Suppressor macrophage treated with lipopolysaccharide for 1 hour (primary cell): ENCODE results near the gene DDX50.
"Not testable (repeated sequence)": the region's sequence is repeated elsewhere in the genome, so short reads cannot be mapped to it uniquely, and the experiment has no call there.

Experiments
- DNase-seq, 3 donors: peaks; one replicate each; pipeline ENCODE4 v3.0.0-alpha.2; 2020 to 2022

Gene DDX50

GRCh38 chr10:68901105-68901927 lies at the start of gene DDX50:
TSS of gene DDX50 (plus strand) at chr10:68901315. CDS start at chr10:68901385, 70 bp downstream.
- peak; percentile 98 to 100 (median 99) for DNase-seq

GRCh38 chr10:68856352-68856751 lies 44.8 kb upstream of the DDX50 start:
- DNase-seq, result no peak

- no peak for DNase-seq
Measured at GRCh38 chr10:68857005-68857404, 44.1 kb upstream of the DDX50 start.

- DNase-seq, result no peak
Measured at GRCh38 chr10:68861253-68861652, 39.9 kb upstream of the DDX50 start.

- no peak for DNase-seq
Measured at GRCh38 chr10:68864611-68865010, 36.5 kb upstream of the DDX50 start.

GRCh38 chr10:68868173-68868572 lies 32.9 kb upstream of the DDX50 start:
- DNase-seq, result not testable (repeated sequence)

GRCh38 chr10:68869623-68870022 lies 31.5 kb upstream of the DDX50 start:
- no peak for DNase-seq

GRCh38 chr10:68870061-68870460 lies 31.1 kb upstream of the DDX50 start:
- DNase-seq, result no peak

- DNase-seq, result no peak
Measured at GRCh38 chr10:68870545-68871104, 30.5 kb upstream of the DDX50 start.

- no peak for DNase-seq
Measured at GRCh38 chr10:68871105-68871711, 29.9 kb upstream of the DDX50 start.

- DNase-seq, result no peak
Measured at GRCh38 chr10:68871731-68872342, 29.3 kb upstream of the DDX50 start.

- no peak for DNase-seq
Measured at GRCh38 chr10:68876246-68877138, 24.6 kb upstream of the DDX50 start.

- DNase-seq, result no peak
Measured at GRCh38 chr10:68877482-68878110, 23.5 kb upstream of the DDX50 start.

GRCh38 chr10:68878496-68878895 lies 22.6 kb upstream of the DDX50 start:
- DNase-seq, result no peak

- DNase-seq, result no peak
Measured at GRCh38 chr10:68879628-68880027, 21.5 kb upstream of the DDX50 start.

- no peak for DNase-seq
Measured at GRCh38 chr10:68880181-68880580, 20.9 kb upstream of the DDX50 start.

GRCh38 chr10:68895041-68895440 lies 6.1 kb upstream of the DDX50 start:
- DNase-seq, result peak; percentile 22 to 44 (median 41)

GRCh38 chr10:68897336-68897741 lies 3.8 kb upstream of the DDX50 start:
- DNase-seq, result peak; percentile 71 to 72 (median 72)

GRCh38 chr10:68899186-68899745 lies 1.8 kb upstream of the DDX50 start:
- no peak for DNase-seq

- peak in 1 of 3 donors; percentile 82 for DNase-seq
Measured at GRCh38 chr10:68900427-68901104, 549 bp upstream of the DDX50 start.

GRCh38 chr10:68902382-68902781 lies 1.3 kb downstream of the DDX50 start:
- no peak for DNase-seq
